H9 (cell line): ENCODE results near the gene MYRF. TPM values are rescaled to one million over a fixed set of nuclear protein-coding genes. Genes with fewer than 3 reads are reported as not detected.

Source experiments
- DNase-seq: peaks from one replicate; pipeline ENCODE4 v3.0.0-alpha.2; 2017
- H2AFZ ChIP-seq: one replicate; pipeline ENCODE4 v1.6.1; 2013; ENCODE audit warnings: mild to moderate bottlenecking, low read length, control low read depth, moderate library complexity
- H2AK5ac ChIP-seq: 2 replicates; pipeline ENCODE4 v1.6.1; 2013; ENCODE audit warnings: low read length, control low read depth, mixed read lengths; ENCODE audit not compliant: insufficient read length
- H2BK120ac ChIP-seq: one replicate; pipeline ENCODE4 v1.6.1; 2013; ENCODE audit warnings: low read depth, mild to moderate bottlenecking, low read length, control low read depth, inconsistent platforms; ENCODE audit not compliant: poor library complexity, severe bottlenecking
- H2BK12ac ChIP-seq: 2 replicates; pipeline ENCODE4 v1.6.1; 2013; ENCODE audit warnings: low read length, control low read depth, mixed read lengths, low read depth; ENCODE audit not compliant: insufficient read length
- H2BK15ac ChIP-seq: 2 replicates; pipeline ENCODE4 v1.6.1; 2013; ENCODE audit warnings: low read depth, low read length, control low read depth
- H2BK20ac ChIP-seq: one replicate; pipeline ENCODE4 v1.6.1; 2013; ENCODE audit warnings: low read depth, mild to moderate bottlenecking, low read length, control low read depth, inconsistent platforms; ENCODE audit not compliant: poor library complexity, severe bottlenecking
- H2BK5ac ChIP-seq: 2 replicates; pipeline ENCODE4 v1.6.1; 2013; ENCODE audit warnings: low read length, control low read depth, mixed read lengths; ENCODE audit not compliant: insufficient read length
- H3K14ac ChIP-seq: 2 replicates; pipeline ENCODE4 v1.6.1; 2013; ENCODE audit warnings: low read length, control low read depth; ENCODE audit not compliant: insufficient read depth
- H3K18ac ChIP-seq: 2 replicates; pipeline ENCODE4 v1.6.1; 2013; ENCODE audit warnings: low read depth, mild to moderate bottlenecking, mixed read lengths, low read length, control low read depth; ENCODE audit not compliant: insufficient read length
- H3K23ac ChIP-seq: 2 replicates; pipeline ENCODE4 v1.6.1; 2013; ENCODE audit warnings: low read length, control low read depth, mixed read lengths, low read depth; ENCODE audit not compliant: insufficient read length
- H3K23me2 ChIP-seq: 2 replicates; pipeline ENCODE4 v1.6.1; 2013; ENCODE audit warnings: low read depth, mild to moderate bottlenecking, mixed read lengths, low read length, control low read depth; ENCODE audit not compliant: insufficient read length, poor library complexity, severe bottlenecking
- H3K27ac ChIP-seq: 2 replicates; pipeline ENCODE4 v1.5.1; 2013; ENCODE audit warnings: low read length, control low read depth, mixed read lengths, low read depth; ENCODE audit not compliant: insufficient read length
- H3K27me3 ChIP-seq: 2 replicates; pipeline ENCODE4 v1.6.1; 2013; ENCODE audit warnings: low read length, control low read depth, inconsistent platforms; ENCODE audit not compliant: insufficient read depth
- H3K4ac ChIP-seq: 2 replicates; pipeline ENCODE4 v1.6.1; 2013; ENCODE audit warnings: low read depth, mild to moderate bottlenecking, control low read depth, inconsistent platforms, low read length, moderate library complexity
- H3K4me1 ChIP-seq: 2 replicates; pipeline ENCODE4 v1.6.1; 2013; ENCODE audit warnings: low read length, control low read depth, inconsistent platforms; ENCODE audit not compliant: insufficient read depth
- H3K4me2 ChIP-seq: 2 replicates; pipeline ENCODE4 v1.6.1; 2013; ENCODE audit warnings: low read length, control low read depth, mixed read lengths; ENCODE audit not compliant: insufficient read length, insufficient read depth
- H3K56ac ChIP-seq: 2 replicates; pipeline ENCODE4 v1.6.1; 2013; ENCODE audit warnings: low read depth, mild to moderate bottlenecking, mixed read lengths, low read length, control low read depth; ENCODE audit not compliant: insufficient read length
- H3K79me1 ChIP-seq: 2 replicates; pipeline ENCODE4 v1.6.1; 2013; ENCODE audit warnings: low read depth, mild to moderate bottlenecking, moderate library complexity, low read length, control low read depth, inconsistent platforms; ENCODE audit not compliant: insufficient read depth, poor library complexity, severe bottlenecking
- H3K79me2 ChIP-seq: 2 replicates; pipeline ENCODE4 v1.6.1; 2013; ENCODE audit warnings: low read length, control low read depth, inconsistent platforms; ENCODE audit not compliant: insufficient read depth
- H3K9ac ChIP-seq: 2 replicates; pipeline ENCODE4 v1.6.1; 2013; ENCODE audit warnings: low read length, control low read depth, mixed read lengths; ENCODE audit not compliant: insufficient read length; ENCODE audit errors: extremely low read depth
- H3K9me3 ChIP-seq: one replicate; pipeline ENCODE4 v1.6.1; 2013; ENCODE audit warnings: low read depth, low read length, inconsistent platforms; ENCODE audit not compliant: control insufficient read depth
- H3T11ph ChIP-seq: one replicate; pipeline ENCODE4 v1.6.1; 2013; ENCODE audit warnings: mild to moderate bottlenecking, low read length, control low read depth, inconsistent platforms
- H4K20me1 ChIP-seq: one replicate; pipeline ENCODE4 v1.6.1; 2013; ENCODE audit not compliant: control insufficient read depth, insufficient read length, insufficient read depth
- H4K5ac ChIP-seq: 2 replicates; pipeline ENCODE4 v1.6.1; 2013; ENCODE audit warnings: low read depth, mild to moderate bottlenecking, mixed read lengths, low read length, control low read depth; ENCODE audit not compliant: insufficient read length
- H4K8ac ChIP-seq: replicated peaks from 2 replicates; pipeline ENCODE4 v1.6.1; 2013; ENCODE audit warnings: low read length, control low read depth, mixed read lengths, low read depth; ENCODE audit not compliant: insufficient read length
- H4K91ac ChIP-seq: 2 replicates; pipeline ENCODE4 v1.6.1; 2013; ENCODE audit warnings: low read depth, mild to moderate bottlenecking, moderate library complexity, mixed read lengths, low read length, control low read depth; ENCODE audit not compliant: insufficient read length
- H3K27ac Mint-ChIP-seq, 3 experiments: 2 replicates in 2 of 3; 3 replicates in 1 of 3; pipeline ENCODE4 v1.8.0; 2020 to 2021; ENCODE audit warnings: mixed read lengths in 3 of 3, mild to moderate bottlenecking in 1 of 3, moderate library complexity in 1 of 3
- H3K27me3 Mint-ChIP-seq: 2 replicates; pipeline ENCODE4 v1.8.0; 2021; ENCODE audit warnings: low read depth, mild to moderate bottlenecking, moderate library complexity, mixed read lengths
- H3K36me3 Mint-ChIP-seq, 3 experiments: 2 replicates in 2 of 3; 3 replicates in 1 of 3; pipeline ENCODE4 v1.8.0; 2020 to 2021; ENCODE audit warnings: low read depth in 3 of 3, mixed read lengths in 3 of 3; ENCODE audit not compliant: insufficient read depth in 1 of 3
- H3K4me1 Mint-ChIP-seq, 2 experiments: 2 replicates each; pipeline ENCODE4 v1.8.0; 2020; ENCODE audit warnings: mixed read lengths in 2 of 2
- H3K4me3 Mint-ChIP-seq, 2 experiments: 2 replicates in 1 of 2; 3 replicates in 1 of 2; pipeline ENCODE4 v1.8.0; 2020 to 2021; ENCODE audit warnings: mild to moderate bottlenecking in 2 of 2, mixed read lengths in 2 of 2, moderate library complexity in 1 of 2
- H3K9me3 Mint-ChIP-seq, 2 experiments: 2 replicates in 1 of 2; 3 replicates in 1 of 2; pipeline ENCODE4 v1.8.0; 2020; ENCODE audit warnings: mild to moderate bottlenecking in 2 of 2, mixed read lengths in 2 of 2, moderate library complexity in 1 of 2
- CTCF ChIP-seq: fragments of 200-600 bp; sonication (generic); conservative IDR thresholded peaks from 3 replicates; pipeline ENCODE4 v1.8.0; 2021; ENCODE audit warnings: antibody characterized with exemption, mild to moderate bottlenecking
- WGBS: extraction: QIAGEN DNeasy Blood & Tissue Kit; methylation state at CpG from one replicate; pipeline ENCODE4 v1.1.7; 2013; ENCODE audit warnings: missing lambda C conversion rate, low lambda C conversion rate, mixed read lengths; ENCODE audit not compliant: insufficient read length; ENCODE audit errors: extremely low coverage; 5-methylcytosine and 5-hydroxymethylcytosine counted together
- total RNA-seq: library from RNA; stranded (reverse); gene quantifications from 2 replicates; pipeline ENCODE4 v1.2.1, GENCODE V29; 2021

MYRF gene
- total RNA-seq, 1 experiment from 2014 or later = 13.9 TPM

- Histone ChIP-seq H4K91ac (no peak overlapping the region), H2BK20ac (no peak overlapping the region), H3T11ph (no peak overlapping the region), H3K14ac (0 out of 2 replicates have a peak overlapping the region, but pooled peaks have one; percentile 17), H2BK120ac (no peak overlapping the region), H3K27ac (no peak overlapping the region), H3K23me2 (no peaks in the 10 kb centered on the region), H3K79me1 (no peaks in the 10 kb centered on the region), H2BK5ac (no peak overlapping the region), H3K79me2 (no peaks in the 10 kb centered on the region), H4K8ac (no peak overlapping the region), H3K56ac (no peak overlapping the region), H3K4me1 (no peaks in the 10 kb centered on the region; the same call in 1 of the 2 replicates), H4K5ac (no peak overlapping the region), H3K4me2 (no peak overlapping the region), H2BK12ac (no peak overlapping the region), H3K18ac (no peak overlapping the region), H3K27me3 (no peaks in the 10 kb centered on the region), H3K4ac (no peak overlapping the region), H2BK15ac (no peak overlapping the region), H4K20me1 (no peaks in the 10 kb centered on the region), H2AFZ (no peak overlapping the region), H3K9me3 (no peaks in the 10 kb centered on the region), H2AK5ac (no peak overlapping the region), H3K23ac (no peak overlapping the region), H3K9ac (no peak overlapping the region)
- no peaks in the 10 kb centered on the region for H3K27me3 Mint-ChIP-seq
- no peaks in the 10 kb centered on the region; a peak in 1 of 7 replicates for H3K36me3 Mint-ChIP-seq
- no peaks in the 10 kb centered on the region for H3K9me3 Mint-ChIP-seq
- no peak overlapping the region; a peak in 1 of 7 replicates for H3K27ac Mint-ChIP-seq
- H3K4me1 Mint-ChIP-seq = peaks cover 25 to 43% of the 10 kb centered on the region in 2 experiments
- no peak for DNase-seq
- H3K4me3 Mint-ChIP-seq = no peak overlapping the region
- TF ChIP-seq CTCF = no peak
- WGBS = no CpG with 5 or more reads among the region's 26 CpGs
These were observed 13.3 kb downstream of the MYRF start for GRCh38 chr11:61765550-61766253.
